ENCODE results near the gene DIPK1C. TPM values are rescaled to one million over a fixed set of nuclear protein-coding genes. Genes with fewer than 3 reads are reported as not detected.

DIPK1C gene
- total RNA-seq, 1 donor from 2014 or later = 5.2 TPM

DNA sequence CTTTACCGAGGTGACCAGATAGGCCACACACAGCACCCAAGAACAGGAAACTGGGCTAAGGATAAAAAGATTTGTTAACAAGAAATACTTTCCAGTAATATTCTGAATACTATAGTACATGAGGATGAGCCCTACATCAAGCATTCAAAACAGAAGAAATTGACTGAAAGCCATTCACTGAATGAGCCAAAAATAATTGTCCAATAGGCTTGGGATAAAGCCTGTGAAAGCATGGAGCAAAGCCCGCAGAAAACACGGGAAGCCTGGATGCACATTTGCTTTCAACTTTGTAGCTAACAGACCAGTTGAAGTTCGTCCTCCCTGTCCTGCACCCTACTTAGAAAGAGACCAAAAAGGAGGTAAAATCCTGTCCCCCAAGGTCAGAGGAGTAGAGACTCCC lies 56.3 kb downstream of the DIPK1C start:
- peaks cover 0 to 2% (median 0%) of the 10 kb centered on the region in 3 donors for H3K9me3 ChIP-seq (ENCODE audit: control insufficient read depth in 3 of 3, low read length in 3 of 3)
- H3K9ac ChIP-seq (ENCODE audit: low read depth in 1 of 3, low read length in 3 of 3) = no peak overlapping the region
- no peaks in the 10 kb centered on the region for H3K36me3 ChIP-seq (ENCODE audit: control insufficient read depth in 3 of 3, insufficient read depth in 3 of 3, low read length in 3 of 3)
- no peak overlapping the region for H3K4me3 ChIP-seq (ENCODE audit: low read length in 3 of 3)
- no peaks in the 10 kb centered on the region for H3K27me3 ChIP-seq (ENCODE audit: control insufficient read depth in 3 of 3, insufficient read depth in 3 of 3, low read length in 3 of 3)
- H3K27ac ChIP-seq (ENCODE audit: low read depth, low read length) = no peak overlapping the region
- H3K4me1 ChIP-seq (ENCODE audit: control insufficient read depth in 3 of 3, insufficient read depth in 3 of 3, low read length in 3 of 3) = peaks cover 9 to 14% (median 12%) of the 10 kb centered on the region in 3 donors

DNA sequence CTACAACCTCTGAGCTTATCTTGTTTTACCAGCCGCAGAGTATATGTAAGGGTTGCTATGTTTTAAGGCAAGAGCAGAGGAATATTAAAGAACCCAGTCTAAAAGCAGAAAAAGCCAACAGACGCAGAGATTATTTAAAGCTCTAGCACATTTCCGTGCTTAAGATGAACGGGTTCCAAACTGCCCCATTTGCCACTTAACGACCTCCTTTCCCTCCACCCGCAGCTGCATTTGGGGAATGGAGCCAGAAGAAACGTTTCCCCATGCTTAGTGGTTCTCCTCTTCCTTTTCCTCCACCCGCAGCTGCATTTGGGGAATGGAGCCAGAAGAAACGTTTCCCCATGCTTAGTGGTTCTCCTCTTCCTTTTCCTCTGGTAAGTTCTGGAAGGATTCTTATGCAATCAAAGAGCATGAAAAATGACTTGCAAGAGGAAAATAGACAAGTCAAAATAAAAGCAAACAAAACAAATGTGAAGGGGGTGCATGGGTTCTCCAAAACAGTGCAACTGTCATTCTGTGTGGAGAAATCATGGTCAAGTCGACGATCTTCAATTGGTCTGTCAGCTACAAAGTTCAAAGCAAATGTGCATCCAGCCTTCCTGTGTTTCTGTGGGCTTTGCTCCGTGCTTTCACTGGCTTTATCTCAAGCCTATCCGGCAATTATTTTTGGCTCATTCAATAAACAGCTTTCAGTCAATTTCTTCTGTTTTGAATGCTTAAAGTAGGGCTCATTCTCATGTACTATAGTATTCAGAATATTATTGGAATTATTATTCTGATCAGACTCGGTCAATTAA lies 57.8 kb downstream of the DIPK1C start:
- H3K36me3 ChIP-seq (ENCODE audit: control insufficient read depth in 3 of 3, insufficient read depth in 3 of 3, low read length in 3 of 3) = no peaks in the 10 kb centered on the region
- peaks cover 0 to 2% (median 0%) of the 10 kb centered on the region in 3 donors for H3K27me3 ChIP-seq (ENCODE audit: control insufficient read depth in 3 of 3, insufficient read depth in 3 of 3, low read length in 3 of 3)
- peaks cover 9 to 15% (median 12%) of the 10 kb centered on the region in 3 donors for H3K4me1 ChIP-seq (ENCODE audit: control insufficient read depth in 3 of 3, insufficient read depth in 3 of 3, low read length in 3 of 3)
- H3K9me3 ChIP-seq (ENCODE audit: control insufficient read depth in 3 of 3, low read length in 3 of 3) = no peaks in the 10 kb centered on the region
- H3K27ac ChIP-seq (ENCODE audit: low read depth, low read length) = no peak overlapping the region
- no peak overlapping the region for H3K9ac ChIP-seq (ENCODE audit: low read depth in 1 of 3, low read length in 3 of 3)
- no peak overlapping the region for H3K4me3 ChIP-seq (ENCODE audit: low read length in 3 of 3)

DNA sequence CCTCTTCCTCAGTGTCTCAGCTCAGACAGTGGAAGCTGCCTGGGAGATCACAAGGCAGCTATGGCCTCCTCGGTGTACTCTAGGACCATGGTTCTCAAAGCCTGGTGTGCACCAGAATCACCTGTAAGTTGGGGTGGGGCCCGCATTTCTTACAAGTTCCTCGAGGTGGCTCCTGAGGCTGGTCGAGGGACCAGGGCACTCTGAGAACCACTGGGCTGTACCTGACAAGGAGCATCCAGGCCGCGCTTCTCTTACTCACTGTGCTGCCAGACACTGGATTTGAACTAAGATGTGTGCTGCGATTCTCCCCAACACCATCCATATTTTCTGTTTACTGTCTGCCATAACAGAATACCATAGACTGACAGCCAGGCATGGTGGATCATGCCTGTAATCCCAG lies 59.5 kb downstream of the DIPK1C start:
- peaks cover 0 to 2% (median 0%) of the 10 kb centered on the region in 3 donors for H3K27me3 ChIP-seq (ENCODE audit: control insufficient read depth in 3 of 3, insufficient read depth in 3 of 3, low read length in 3 of 3)
- H3K4me3 ChIP-seq (ENCODE audit: low read length in 3 of 3) = no peak overlapping the region
- H3K36me3 ChIP-seq (ENCODE audit: control insufficient read depth in 3 of 3, insufficient read depth in 3 of 3, low read length in 3 of 3) = no peaks in the 10 kb centered on the region
- H3K4me1 ChIP-seq (ENCODE audit: control insufficient read depth in 3 of 3, insufficient read depth in 3 of 3, low read length in 3 of 3) = peaks cover 9 to 15% (median 12%) of the 10 kb centered on the region in 3 donors
- H3K9me3 ChIP-seq (ENCODE audit: control insufficient read depth in 3 of 3, low read length in 3 of 3) = no peaks in the 10 kb centered on the region
- no peak overlapping the region for H3K27ac ChIP-seq (ENCODE audit: low read depth, low read length)
- no peak overlapping the region for H3K9ac ChIP-seq (ENCODE audit: low read depth in 1 of 3, low read length in 3 of 3)

DNA sequence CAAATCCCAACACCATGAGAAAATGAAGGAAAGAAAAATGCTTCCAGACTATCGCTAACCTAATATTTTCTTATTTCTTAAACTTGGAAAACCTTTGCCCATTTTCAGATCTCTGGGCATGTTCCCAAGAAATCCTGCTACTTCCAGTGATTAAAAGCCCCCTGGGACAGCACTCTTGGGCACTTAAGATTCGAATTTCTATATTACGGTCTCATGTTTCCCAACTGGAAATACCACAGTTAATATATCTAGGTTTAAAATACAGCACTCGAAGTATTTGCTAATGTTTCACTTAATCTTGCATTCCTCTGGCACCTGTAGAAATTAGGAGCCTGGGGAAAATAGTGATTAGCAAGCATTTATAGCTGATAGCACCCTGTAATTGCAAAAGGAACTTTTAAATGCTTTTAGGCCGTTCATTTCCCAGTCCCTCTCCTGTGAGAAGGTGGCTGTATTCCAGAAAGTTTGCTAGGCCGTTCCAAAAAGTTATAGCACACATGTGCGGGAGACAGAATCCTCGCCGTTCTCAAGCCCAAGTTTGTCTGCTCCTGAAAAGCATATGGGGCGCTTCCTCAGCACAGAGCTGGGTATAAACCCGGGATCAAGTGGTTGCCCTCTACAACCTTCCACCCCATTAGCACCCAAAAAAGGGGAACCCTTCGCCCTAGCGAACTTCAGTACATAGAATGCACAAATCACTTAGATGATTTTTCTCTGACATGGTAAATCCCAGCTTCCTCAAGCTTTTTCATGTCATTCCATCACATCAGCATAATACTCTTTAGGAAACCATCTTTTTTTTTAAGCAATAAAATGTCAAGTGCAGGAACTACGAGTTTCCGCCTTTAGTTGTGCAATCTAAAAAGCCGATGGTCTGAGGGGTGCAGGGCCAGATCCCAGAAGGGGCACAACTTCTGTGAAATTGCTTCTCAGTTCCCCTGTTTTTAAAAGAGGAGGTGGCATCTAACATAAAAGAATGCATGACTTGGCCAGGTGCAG lies 60.6 kb downstream of the DIPK1C start:
- no peak overlapping the region for H3K27ac ChIP-seq (ENCODE audit: low read depth, low read length)

DNA sequence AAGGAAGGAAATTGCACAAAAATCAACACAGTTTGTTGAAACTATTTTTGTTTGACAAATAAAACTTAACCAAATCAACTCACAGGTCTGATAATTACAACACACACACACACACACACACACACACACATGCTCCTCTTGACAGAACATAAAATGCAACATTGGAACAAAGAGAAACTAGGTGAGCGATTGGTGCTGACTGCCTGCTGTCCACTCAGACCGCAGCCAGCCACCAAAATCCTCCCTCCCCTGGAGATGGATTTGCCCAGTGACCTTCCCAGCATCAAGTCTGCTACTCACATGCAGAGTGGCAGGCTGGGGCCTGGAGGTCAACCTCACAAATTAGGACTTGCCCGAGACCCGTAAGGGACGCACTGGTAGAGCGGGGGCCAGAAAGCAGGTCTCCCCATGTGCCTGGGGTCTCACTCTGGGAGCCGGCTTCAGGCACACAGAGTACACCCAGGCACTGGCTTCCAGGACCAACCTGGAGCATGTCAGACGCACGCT lies 61.4 kb downstream of the DIPK1C start:
- Histone ChIP-seq H3K27me3 (ENCODE audit: control insufficient read depth in 3 of 3, insufficient read depth in 3 of 3, low read length in 3 of 3) (peaks cover 0 to 2% (median 2%) of the 10 kb centered on the region in 3 donors), H3K4me1 (ENCODE audit: control insufficient read depth in 3 of 3, insufficient read depth in 3 of 3, low read length in 3 of 3) (peaks cover 9 to 15% (median 12%) of the 10 kb centered on the region in 3 donors), H3K9me3 (ENCODE audit: control insufficient read depth in 3 of 3, low read length in 3 of 3) (no peaks in the 10 kb centered on the region), H3K4me3 (ENCODE audit: low read length in 3 of 3) (no peak overlapping the region), H3K36me3 (ENCODE audit: control insufficient read depth in 3 of 3, insufficient read depth in 3 of 3, low read length in 3 of 3) (no peaks in the 10 kb centered on the region), H3K27ac (ENCODE audit: low read depth, low read length) (no peak overlapping the region), H3K9ac (ENCODE audit: low read depth in 1 of 3, low read length in 3 of 3) (no peak overlapping the region)

More for the DNA sequence above, 60.6 kb downstream of the DIPK1C start:
- H3K4me1 ChIP-seq (ENCODE audit: control insufficient read depth in 3 of 3, insufficient read depth in 3 of 3, low read length in 3 of 3) = peaks cover 9 to 15% (median 12%) of the 10 kb centered on the region in 3 donors
- H3K4me3 ChIP-seq (ENCODE audit: low read length in 3 of 3) = no peak overlapping the region
- no peaks in the 10 kb centered on the region for H3K36me3 ChIP-seq (ENCODE audit: control insufficient read depth in 3 of 3, insufficient read depth in 3 of 3, low read length in 3 of 3)
- H3K9ac ChIP-seq (ENCODE audit: low read depth in 1 of 3, low read length in 3 of 3) = no peak overlapping the region
- no peaks in the 10 kb centered on the region for H3K9me3 ChIP-seq (ENCODE audit: control insufficient read depth in 3 of 3, low read length in 3 of 3)
- H3K27me3 ChIP-seq (ENCODE audit: control insufficient read depth in 3 of 3, insufficient read depth in 3 of 3, low read length in 3 of 3) = peaks cover 0 to 2% (median 2%) of the 10 kb centered on the region in 3 donors

DNA sequence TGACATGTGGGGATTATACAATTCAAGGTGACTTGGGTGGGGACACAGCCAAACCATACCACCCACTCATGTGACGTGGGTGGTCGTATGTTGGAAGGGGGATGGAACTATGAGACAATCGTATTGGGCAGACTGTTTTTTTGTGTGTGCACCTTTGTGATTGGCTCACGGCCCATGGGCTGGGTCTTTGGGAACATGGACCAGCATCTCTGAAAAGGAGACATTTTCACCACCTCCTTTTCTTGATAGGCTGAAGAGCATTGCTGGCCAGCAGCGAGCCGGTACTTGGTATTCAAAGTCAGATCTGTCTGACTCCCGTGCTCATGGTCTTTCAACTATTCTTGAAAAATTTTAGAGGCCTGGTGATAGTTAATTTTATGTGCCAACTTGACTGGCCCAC lies 62.1 kb downstream of the DIPK1C start:
- Histone ChIP-seq H3K27me3 (ENCODE audit: control insufficient read depth in 3 of 3, insufficient read depth in 3 of 3, low read length in 3 of 3) (peaks cover 0 to 2% (median 2%) of the 10 kb centered on the region in 3 donors), H3K36me3 (ENCODE audit: control insufficient read depth in 3 of 3, insufficient read depth in 3 of 3, low read length in 3 of 3) (no peaks in the 10 kb centered on the region), H3K4me1 (ENCODE audit: control insufficient read depth in 3 of 3, insufficient read depth in 3 of 3, low read length in 3 of 3) (peaks cover 9 to 12% (median 11%) of the 10 kb centered on the region in 3 donors), H3K27ac (ENCODE audit: low read depth, low read length) (no peak overlapping the region), H3K4me3 (ENCODE audit: low read length in 3 of 3) (no peak overlapping the region), H3K9me3 (ENCODE audit: control insufficient read depth in 3 of 3, low read length in 3 of 3) (no peaks in the 10 kb centered on the region), H3K9ac (ENCODE audit: low read depth in 1 of 3, low read length in 3 of 3) (no peak overlapping the region)

DNA sequence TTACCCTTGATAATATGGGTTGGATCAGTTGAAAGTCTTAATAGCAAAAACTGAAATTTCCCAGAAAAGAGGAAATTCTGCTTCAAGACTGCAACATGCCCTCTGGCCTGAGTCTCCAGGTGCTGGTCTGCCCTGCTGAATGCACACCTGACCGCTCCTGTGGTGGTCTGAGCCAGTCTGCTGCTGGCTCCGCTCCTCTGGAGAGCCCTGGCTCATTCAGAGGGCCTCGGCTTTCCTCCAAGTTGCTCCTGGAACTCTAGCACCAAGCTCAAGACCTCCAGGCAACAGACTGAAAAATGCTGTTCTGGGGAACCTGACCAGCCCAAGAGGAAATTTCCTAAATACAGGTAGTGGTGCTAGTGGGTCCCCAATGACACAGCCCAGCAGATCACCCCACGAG lies 64.8 kb downstream of the DIPK1C start:
- Histone ChIP-seq H3K27ac (ENCODE audit: low read depth, low read length) (no peak overlapping the region), H3K27me3 (ENCODE audit: control insufficient read depth in 3 of 3, insufficient read depth in 3 of 3, low read length in 3 of 3) (peaks cover 2 to 3% (median 2%) of the 10 kb centered on the region in 3 donors), H3K9me3 (ENCODE audit: control insufficient read depth in 3 of 3, low read length in 3 of 3) (no peaks in the 10 kb centered on the region), H3K4me1 (ENCODE audit: control insufficient read depth in 3 of 3, insufficient read depth in 3 of 3, low read length in 3 of 3) (peaks cover 0 to 10% (median 3%) of the 10 kb centered on the region in 3 donors), H3K36me3 (ENCODE audit: control insufficient read depth in 3 of 3, insufficient read depth in 3 of 3, low read length in 3 of 3) (no peaks in the 10 kb centered on the region), H3K9ac (ENCODE audit: low read depth in 1 of 3, low read length in 3 of 3) (no peak overlapping the region), H3K4me3 (ENCODE audit: low read length in 3 of 3) (no peak overlapping the region)

DNA sequence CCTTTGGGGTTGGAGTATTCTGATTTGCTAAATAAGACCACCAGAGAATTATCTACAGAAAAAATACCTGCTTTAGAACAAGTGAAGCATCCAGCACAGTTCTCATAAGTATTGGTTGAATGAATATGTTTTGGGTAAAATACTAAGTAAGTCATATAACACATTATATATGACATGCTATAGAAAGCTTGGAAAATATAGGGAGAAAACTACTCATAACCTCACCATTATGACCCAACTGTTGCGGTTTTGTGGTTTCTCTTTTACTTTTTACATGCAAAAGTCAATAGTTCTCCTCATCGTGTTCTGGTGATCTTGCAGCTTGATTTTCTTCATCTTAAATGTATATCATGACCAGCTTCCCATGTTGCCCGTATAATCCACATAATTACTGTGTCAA lies 66.2 kb downstream of the DIPK1C start:
- Histone ChIP-seq H3K36me3 (ENCODE audit: control insufficient read depth in 3 of 3, insufficient read depth in 3 of 3, low read length in 3 of 3) (no peaks in the 10 kb centered on the region), H3K9ac (ENCODE audit: low read depth in 1 of 3, low read length in 3 of 3) (no peak overlapping the region), H3K27me3 (ENCODE audit: control insufficient read depth in 3 of 3, insufficient read depth in 3 of 3, low read length in 3 of 3) (peaks cover 2 to 3% (median 2%) of the 10 kb centered on the region in 3 donors), H3K9me3 (ENCODE audit: control insufficient read depth in 3 of 3, low read length in 3 of 3) (no peaks in the 10 kb centered on the region), H3K27ac (ENCODE audit: low read depth, low read length) (no peak overlapping the region), H3K4me3 (ENCODE audit: low read length in 3 of 3) (no peak overlapping the region), H3K4me1 (ENCODE audit: control insufficient read depth in 3 of 3, insufficient read depth in 3 of 3, low read length in 3 of 3) (peaks cover 0 to 4% (median 2%) of the 10 kb centered on the region in 3 donors)

GRCh38 chr18:74389991-74390390 lies 67.1 kb downstream of the DIPK1C start:
- H3K27me3 ChIP-seq (ENCODE audit: control insufficient read depth in 3 of 3, insufficient read depth in 3 of 3, low read length in 3 of 3) = peaks cover 2 to 3% (median 2%) of the 10 kb centered on the region in 3 donors
- H3K9ac ChIP-seq (ENCODE audit: low read depth in 1 of 3, low read length in 3 of 3) = no peak overlapping the region
- no peaks in the 10 kb centered on the region for H3K36me3 ChIP-seq (ENCODE audit: control insufficient read depth in 3 of 3, insufficient read depth in 3 of 3, low read length in 3 of 3)
- peaks cover 0 to 3% (median 0%) of the 10 kb centered on the region in 3 donors for H3K4me1 ChIP-seq (ENCODE audit: control insufficient read depth in 3 of 3, insufficient read depth in 3 of 3, low read length in 3 of 3)
- H3K4me3 ChIP-seq (ENCODE audit: low read length in 3 of 3) = no peak overlapping the region
- no peak overlapping the region for H3K27ac ChIP-seq (ENCODE audit: low read depth, low read length)
- no peaks in the 10 kb centered on the region for H3K9me3 ChIP-seq (ENCODE audit: control insufficient read depth in 3 of 3, low read length in 3 of 3)
